Lung (tissue), 12 donors: ENCODE results near the gene VWF. TPM values are rescaled to one million over a fixed set of nuclear protein-coding genes. Genes with fewer than 3 reads are reported as not detected.
"Not testable (repeated sequence)": the region's sequence is repeated elsewhere in the genome, so short reads cannot be mapped to it uniquely, and the experiment has no call there.

Experiments
- ATAC-seq: fragments of 200-7000 bp; cut with Tn5 transposase; one replicate; pipeline ENCODE4 v1.9.1; 2020; ENCODE audit warnings: moderate number of reproducible peaks; ENCODE audit not compliant: insufficient read depth, low FRiP score
- DNase-seq, 3 donors: peaks; one replicate each; pipeline ENCODE4 v3.0.0-alpha.2; 2013 to 2017
- H3K27ac ChIP-seq, 2 donors: one replicate each; pipeline ENCODE4 v1.5.1; 2013; ENCODE audit warnings: mild to moderate bottlenecking in 2 of 2, moderate library complexity in 2 of 2, control low read depth in 1 of 2, inconsistent platforms in 1 of 2, low read depth in 1 of 2, low read length in 1 of 2
- H3K27me3 ChIP-seq, 3 donors: one replicate each; pipeline ENCODE4 v1.5.1; 2013; ENCODE audit warnings: low read length in 2 of 3; ENCODE audit not compliant: control insufficient read depth in 3 of 3, insufficient read depth in 3 of 3
- H3K36me3 ChIP-seq, 4 donors: one replicate each; pipeline ENCODE4 v1.5.1; 2013; ENCODE audit warnings: low read length in 4 of 4, mild to moderate bottlenecking in 1 of 4, moderate library complexity in 1 of 4; ENCODE audit not compliant: control insufficient read depth in 4 of 4, insufficient read depth in 4 of 4
- H3K4me1 ChIP-seq, 5 donors: one replicate each; pipeline ENCODE4 v1.5.1; 2013; ENCODE audit warnings: low read length in 5 of 5, mild to moderate bottlenecking in 2 of 5, moderate library complexity in 1 of 5; ENCODE audit not compliant: control insufficient read depth in 5 of 5, insufficient read depth in 5 of 5
- H3K4me3 ChIP-seq: one replicate; pipeline ENCODE4 v1.5.1; 2013; ENCODE audit warnings: mild to moderate bottlenecking, control low read depth, moderate library complexity
- H3K9ac ChIP-seq, 2 donors: one replicate each; pipeline ENCODE4 v1.5.1; 2013; ENCODE audit warnings: low read length in 2 of 2, control low read depth in 1 of 2; ENCODE audit not compliant: insufficient read depth in 1 of 2
- H3K9me3 ChIP-seq, 4 donors: one replicate each; pipeline ENCODE4 v1.5.1; 2013; ENCODE audit warnings: low read length in 3 of 4, mild to moderate bottlenecking in 1 of 4, moderate library complexity in 1 of 4; ENCODE audit not compliant: control insufficient read depth in 4 of 4, insufficient read depth in 3 of 4
- WGBS, 2 donors: extraction: QIAGEN DNeasy Blood & Tissue Kit; methylation state at CpG; one replicate each; pipeline ENCODE4 v1.1.7; 2013; 5-methylcytosine and 5-hydroxymethylcytosine counted together
- polyA plus RNA-seq, 2 donors: library from polyadenylated mRNA; stranded (reverse); fragments of 200-250 nt; gene quantifications; one replicate each; pipeline ENCODE4 v1.2.1, GENCODE V29; 2013
- total RNA-seq, 2 donors: library from RNA; depleted of rRNA in 1 of 2; stranded (reverse); fragments of >200 nt in 1 of 2; gene quantifications; one replicate each; pipeline ENCODE4 v1.2.1, GENCODE V29; 2014 to 2021
- TF ChIP-seq, protein P1 (sequence below): IDR thresholded peaks from 2 replicates; pipeline ENCODE4 v1.5.1; 2012; ENCODE audit warnings: mild to moderate bottlenecking; ENCODE audit errors: control extremely low read depth, extremely low read depth
- donor health status: control.
- donor health status: control.
- donor health status: Bipolar disorder and iron deficiency.
- donor health status: healthy.
- donor health status: DM: yes; HTN: yes; CAD: no.

VWF gene
- total and polyA plus RNA-seq, 4 donors = 65.6 to 285 (median 249) TPM

DNA sequence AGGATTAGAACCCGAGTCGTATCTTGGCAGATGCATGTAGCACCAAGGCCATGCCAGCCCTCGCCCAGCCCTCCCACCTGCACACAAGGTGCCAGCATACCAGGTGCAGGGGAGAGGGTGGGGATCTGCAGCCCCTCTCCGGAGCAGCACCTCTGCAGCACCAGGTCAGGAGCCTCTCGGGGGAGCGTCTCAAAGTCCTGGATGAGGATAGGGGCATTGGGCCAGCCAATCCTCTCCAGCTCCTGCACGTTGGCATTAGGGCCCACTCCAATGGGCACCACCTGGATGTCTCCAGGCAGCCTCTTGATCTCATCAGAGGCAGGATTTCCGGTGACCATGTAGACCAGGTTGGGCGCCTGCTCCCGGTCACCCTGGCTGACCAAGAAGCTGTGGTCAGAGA is 106.2 kb downstream of the VWF start:
- TF ChIP-seq, protein P1, sequence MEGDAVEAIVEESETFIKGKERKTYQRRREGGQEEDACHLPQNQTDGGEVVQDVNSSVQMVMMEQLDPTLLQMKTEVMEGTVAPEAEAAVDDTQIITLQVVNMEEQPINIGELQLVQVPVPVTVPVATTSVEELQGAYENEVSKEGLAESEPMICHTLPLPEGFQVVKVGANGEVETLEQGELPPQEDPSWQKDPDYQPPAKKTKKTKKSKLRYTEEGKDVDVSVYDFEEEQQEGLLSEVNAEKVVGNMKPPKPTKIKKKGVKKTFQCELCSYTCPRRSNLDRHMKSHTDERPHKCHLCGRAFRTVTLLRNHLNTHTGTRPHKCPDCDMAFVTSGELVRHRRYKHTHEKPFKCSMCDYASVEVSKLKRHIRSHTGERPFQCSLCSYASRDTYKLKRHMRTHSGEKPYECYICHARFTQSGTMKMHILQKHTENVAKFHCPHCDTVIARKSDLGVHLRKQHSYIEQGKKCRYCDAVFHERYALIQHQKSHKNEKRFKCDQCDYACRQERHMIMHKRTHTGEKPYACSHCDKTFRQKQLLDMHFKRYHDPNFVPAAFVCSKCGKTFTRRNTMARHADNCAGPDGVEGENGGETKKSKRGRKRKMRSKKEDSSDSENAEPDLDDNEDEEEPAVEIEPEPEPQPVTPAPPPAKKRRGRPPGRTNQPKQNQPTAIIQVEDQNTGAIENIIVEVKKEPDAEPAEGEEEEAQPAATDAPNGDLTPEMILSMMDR = no peak
- 89 to 92% methylated on average over 10 of the region's 10 CpGs for WGBS, 2 donors
- Histone ChIP-seq H3K9ac (no peak overlapping the region), H3K9me3 (no peaks in the 10 kb centered on the region), H3K27me3 (no peaks in the 10 kb centered on the region), H3K4me1 (peaks cover 0 to 2% (median 0%) of the 10 kb centered on the region in 5 donors), H3K4me3 (no peak overlapping the region), H3K36me3 (peaks cover 0 to 17% (median 0%) of the 10 kb centered on the region in 4 donors), H3K27ac (no peak overlapping the region)
- DNase-seq (no peak), ATAC-seq (no peak)

DNA sequence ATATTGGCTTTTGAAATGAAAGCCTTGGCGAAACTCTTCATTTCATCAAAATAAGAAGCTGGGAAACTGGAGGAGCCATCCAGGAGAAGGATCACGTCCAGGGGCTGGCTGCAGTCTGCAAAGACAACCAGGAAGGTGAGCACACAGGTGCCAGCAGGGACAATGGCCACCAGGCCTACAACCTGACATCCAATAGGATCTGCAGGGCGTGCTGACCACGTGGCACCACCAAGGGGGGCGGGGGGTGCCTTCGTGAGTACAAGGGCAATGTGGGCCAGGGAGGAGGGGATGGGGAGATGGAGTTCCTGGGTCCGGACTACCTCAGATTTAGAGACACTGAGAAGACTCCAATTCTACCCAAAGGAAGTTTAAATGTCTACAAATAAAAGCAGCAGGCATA is 107.7 kb downstream of the VWF start:
- H3K27ac ChIP-seq = no peak overlapping the region
- no peak for DNase-seq
- no peaks in the 10 kb centered on the region for H3K9me3 ChIP-seq
- ATAC-seq = no peak
- H3K27me3 ChIP-seq = no peaks in the 10 kb centered on the region
- WGBS, 2 donors = 78 to 86% methylated on average over 7 of the region's 7 CpGs
- TF ChIP-seq, protein P1 = no peak
- H3K9ac ChIP-seq = no peak overlapping the region
- peaks cover 0 to 18% (median 0%) of the 10 kb centered on the region in 4 donors for H3K36me3 ChIP-seq
- H3K4me1 ChIP-seq = peaks cover 0 to 2% (median 0%) of the 10 kb centered on the region in 5 donors
- H3K4me3 ChIP-seq = no peak overlapping the region

DNA sequence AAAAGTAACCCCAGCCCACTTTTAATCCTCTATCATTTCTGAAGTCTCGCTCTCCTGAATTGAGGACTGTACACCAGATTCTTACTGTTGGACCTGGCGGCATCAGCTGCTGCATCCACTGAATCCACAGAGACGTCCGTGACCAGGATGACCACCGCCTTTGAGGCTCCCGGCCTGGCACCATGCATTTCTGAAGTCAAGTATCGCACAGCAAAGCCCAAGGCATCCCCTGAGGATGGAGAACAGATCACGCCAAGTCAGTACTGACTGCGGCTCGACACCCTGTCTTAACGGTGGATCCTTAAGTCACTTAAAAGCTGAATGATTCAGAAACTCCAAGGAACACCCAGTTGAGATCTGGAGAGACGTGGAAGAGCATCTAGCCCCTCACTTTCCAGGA is 108.5 kb downstream of the VWF start:
- not testable (repeated sequence) for DNase-seq, H3K4me3 ChIP-seq, H3K9ac ChIP-seq, H3K9me3 ChIP-seq, H3K27me3 ChIP-seq, H3K4me1 ChIP-seq, ATAC-seq, H3K27ac ChIP-seq
- WGBS, 2 donors = 93 to 94% methylated on average over 12 of the region's 12 CpGs
- H3K36me3 ChIP-seq = peaks cover 0 to 18% (median 0%) of the 10 kb centered on the region in 4 donors

DNA sequence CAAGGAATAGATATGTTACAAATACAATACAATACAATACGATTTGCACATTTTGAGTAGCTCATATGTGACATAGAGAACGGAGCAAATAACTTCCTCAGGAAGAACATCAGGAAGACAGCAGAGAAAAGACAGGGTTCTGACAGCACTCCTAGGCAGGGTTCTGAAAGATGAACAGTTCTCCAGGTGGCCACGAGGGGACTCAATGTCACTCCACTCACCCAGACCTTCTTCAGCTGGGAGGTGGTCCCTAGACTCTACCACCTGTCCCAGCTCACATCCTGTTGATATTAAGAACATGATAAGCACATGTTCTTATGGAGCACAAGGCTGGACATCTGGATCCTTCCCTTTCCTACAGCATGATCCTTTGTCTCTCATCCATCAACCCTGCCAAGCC is 109.2 kb downstream of the VWF start:
- ATAC-seq, H3K27ac ChIP-seq, H3K9me3 ChIP-seq, H3K27me3 ChIP-seq, H3K9ac ChIP-seq, H3K4me3 ChIP-seq, DNase-seq, H3K4me1 ChIP-seq: not testable (repeated sequence)
- H3K36me3 ChIP-seq = peaks cover 0 to 18% (median 0%) of the 10 kb centered on the region in 4 donors
- 19 to 40% methylated on average over 3 of the region's 3 CpGs for WGBS, 2 donors

DNA sequence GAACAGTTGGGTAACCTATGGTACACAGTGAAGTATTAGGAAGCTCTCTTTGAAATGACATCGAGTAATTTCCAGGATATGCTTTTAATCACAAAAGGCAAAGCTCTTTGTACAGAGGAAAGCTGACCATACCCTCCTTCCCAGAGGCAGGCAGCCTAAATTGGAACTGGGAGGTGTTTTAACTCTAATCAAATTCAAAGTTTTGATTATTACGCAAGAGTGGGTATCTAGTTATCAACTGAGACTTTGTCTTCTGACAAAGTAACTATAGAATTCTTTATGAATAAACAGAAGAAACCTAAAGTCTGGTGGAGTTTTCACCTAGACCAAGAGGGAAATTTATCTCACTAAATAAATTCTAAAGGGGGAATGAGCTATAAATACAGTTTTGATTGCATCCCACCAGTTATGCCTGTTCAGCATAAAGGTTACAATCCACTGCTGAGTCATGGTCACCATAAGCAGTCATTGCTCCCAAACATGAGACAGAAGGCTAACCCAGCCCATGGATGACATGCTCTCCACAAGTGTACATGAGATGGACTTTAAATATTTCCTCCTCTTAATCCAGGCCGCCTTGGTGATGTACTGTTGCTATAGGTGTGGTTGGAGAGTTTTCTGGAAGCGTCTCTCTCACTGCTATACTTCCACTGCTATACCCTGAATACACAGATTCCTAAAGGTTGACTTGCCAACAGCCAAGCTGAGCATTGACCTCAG is 113.7 kb downstream of the VWF start:
- H3K27me3 ChIP-seq, ATAC-seq, DNase-seq, H3K4me3 ChIP-seq, H3K27ac ChIP-seq, H3K9me3 ChIP-seq, H3K36me3 ChIP-seq, H3K4me1 ChIP-seq, H3K9ac ChIP-seq: not testable (repeated sequence)
- 88 to 93% methylated on average over 4 of the region's 4 CpGs for WGBS, 2 donors
